ENCODE measurements around the gene ISOC2.
"Not testable (repeated sequence)": the region's sequence is repeated elsewhere in the genome, so short reads cannot be mapped to it uniquely, and the experiment has no call there.

The ISOC2 gene

DNA sequence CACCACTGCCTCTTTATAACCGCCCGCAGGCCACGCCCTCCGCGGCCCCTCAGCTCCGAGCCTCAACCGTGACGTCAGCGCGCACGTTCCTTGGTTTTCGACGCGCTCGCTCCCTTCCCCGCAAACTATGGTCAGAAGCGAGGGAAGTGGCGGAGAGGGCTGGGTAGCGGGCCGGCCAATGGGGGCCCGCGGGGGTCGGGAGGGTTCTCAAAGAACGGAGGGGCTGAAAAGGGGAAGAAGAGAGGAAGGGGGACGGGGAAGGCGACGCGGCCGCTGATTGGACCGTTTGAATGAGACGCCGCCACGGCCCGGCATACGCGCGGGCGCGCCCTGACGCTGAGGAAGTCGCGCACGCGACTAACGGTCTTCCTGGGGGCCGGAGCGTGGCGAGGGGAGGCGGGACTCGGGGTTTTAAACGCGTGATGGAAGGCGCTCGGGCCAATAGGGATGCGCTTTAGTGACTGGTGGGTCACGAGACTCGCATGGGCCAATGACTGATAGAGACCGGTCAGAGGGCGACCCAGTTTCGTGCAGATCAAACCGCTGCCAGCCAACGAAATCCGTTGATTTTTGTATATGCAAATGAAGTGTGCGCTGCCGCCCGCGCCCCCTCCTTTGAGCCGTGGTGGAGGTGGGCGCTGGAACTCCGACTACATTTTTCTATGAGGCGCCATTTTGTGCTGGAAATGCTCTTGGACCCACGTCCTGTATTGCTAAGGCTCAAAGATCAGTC is 53.5 kb downstream of the ISOC2 start:
- TF ChIP-seq JUND (IDR thresholded peaks at IDR 0.05; ENCODE audit: low read depth) = no peak
- peak; percentile 99 for DNase-seq (ENCODE audit: low read depth in 1 of 2, low spot score in 1 of 2)
- in situ Hi-C loops (cut with HindIII; ENCODE audit: low pct_unique_long_range_greater_than_20kb, low sequenced_read_pairs) = no loop called here

DNA sequence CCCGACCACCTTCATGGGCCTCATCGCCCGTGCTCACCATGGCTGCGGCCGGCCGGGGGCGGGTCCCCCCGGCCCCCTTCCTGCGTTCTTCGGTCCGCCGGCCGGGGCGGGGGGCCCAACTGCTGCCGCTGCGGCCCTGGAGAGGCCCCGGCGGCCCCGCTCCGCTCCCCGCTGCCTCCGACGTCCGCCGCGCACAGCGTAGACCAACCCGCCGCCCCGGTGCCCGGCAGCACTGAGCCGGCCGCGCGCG is 54.0 kb downstream of the ISOC2 start, which contains the start of gene UBE2S:
TSS of gene UBE2S (minus strand) at position 239 of the 250 bp plus-strand sequence. CDS start at position 40, 199 bp downstream.
- in situ Hi-C loops (cut with HindIII; ENCODE audit: low pct_unique_long_range_greater_than_20kb, low sequenced_read_pairs); DNase-seq (ENCODE audit: low read depth in 1 of 2, low spot score in 1 of 2): not testable (repeated sequence)

GRCh38 chr19:55406826-55407549 is 54.5 kb downstream of the ISOC2 start:
- no peak for TF ChIP-seq JUND (IDR thresholded peaks at IDR 0.05; ENCODE audit: low read depth)
- in situ Hi-C loops (cut with HindIII; ENCODE audit: low pct_unique_long_range_greater_than_20kb, low sequenced_read_pairs) = no loop called here
- no peak for DNase-seq (ENCODE audit: low read depth in 1 of 2, low spot score in 1 of 2)

- in situ Hi-C loops (cut with HindIII; ENCODE audit: low pct_unique_long_range_greater_than_20kb, low sequenced_read_pairs) = no loop called here
- TF ChIP-seq JUND (IDR thresholded peaks at IDR 0.05; ENCODE audit: low read depth) = no peak
- DNase-seq (ENCODE audit: low read depth in 1 of 2, low spot score in 1 of 2) = no peak
Observed at GRCh38 chr19:55406091-55406825, 55.2 kb downstream of the ISOC2 start.

GRCh38 chr19:55405638-55406037 is 55.8 kb downstream of the ISOC2 start:
- no peak for DNase-seq (ENCODE audit: low read depth in 1 of 2, low spot score in 1 of 2)
- in situ Hi-C loops (cut with HindIII; ENCODE audit: low pct_unique_long_range_greater_than_20kb, low sequenced_read_pairs) = no loop called here
- TF ChIP-seq JUND (IDR thresholded peaks at IDR 0.05; ENCODE audit: low read depth) = no peak
